Raji (cell line): ENCODE measurements around the gene DLG4.

Experiments
- POLR2A ChIP-seq: IDR thresholded peaks from 2 replicates; pipeline ENCODE4 v1.6.1; 2011; ENCODE audit warnings: low read depth, low read length, control low read depth; ENCODE audit not compliant: insufficient read depth

Gene DLG4

DNA sequence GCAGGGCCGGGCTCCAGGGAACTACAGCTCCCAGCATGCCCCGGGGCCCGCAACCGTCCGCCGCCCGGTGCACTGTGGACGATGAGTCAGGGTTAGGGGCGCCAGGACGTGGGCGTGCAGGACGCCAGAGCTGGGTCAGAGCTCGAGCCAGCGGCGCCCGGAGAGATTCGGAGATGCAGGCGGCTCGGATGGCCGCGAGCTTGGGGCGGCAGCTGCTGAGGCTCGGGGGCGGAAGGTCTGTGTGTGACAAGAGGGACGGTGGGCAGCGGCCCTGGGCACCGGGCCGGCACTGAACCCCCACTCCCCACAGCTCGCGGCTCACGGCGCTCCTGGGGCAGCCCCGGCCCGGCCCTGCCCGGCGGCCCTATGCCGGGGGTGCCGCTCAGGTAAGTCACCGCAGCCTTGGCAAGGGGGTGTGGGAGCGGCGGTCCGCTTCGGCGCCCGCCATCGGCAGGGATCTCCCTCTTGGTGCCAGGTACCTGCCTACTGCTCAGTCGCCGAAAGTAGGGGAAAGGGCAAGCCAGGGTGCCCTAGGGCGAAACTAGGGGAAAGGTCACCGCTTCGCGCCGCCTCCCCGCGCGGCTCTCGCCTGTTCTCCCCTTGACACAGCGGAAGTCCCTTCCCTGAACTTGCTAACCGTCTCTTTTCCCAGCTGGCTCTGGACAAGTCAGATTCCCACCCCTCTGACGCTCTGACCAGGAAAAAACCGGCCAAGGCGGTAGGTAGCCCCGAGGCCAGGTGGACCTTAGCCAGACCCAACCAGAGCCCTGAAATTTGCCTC is at the start of gene DLG4, which contains the start of gene ACADVL:
DLG4 (minus strand) TSS at position 25 of the 781 bp plus-strand sequence.
ACADVL (plus strand) TSS at position 127 of the 781 bp plus-strand sequence; CDS start at position 174, 47 bp downstream.
- TF ChIP-seq POLR2A = peak; percentile 91

DNA sequence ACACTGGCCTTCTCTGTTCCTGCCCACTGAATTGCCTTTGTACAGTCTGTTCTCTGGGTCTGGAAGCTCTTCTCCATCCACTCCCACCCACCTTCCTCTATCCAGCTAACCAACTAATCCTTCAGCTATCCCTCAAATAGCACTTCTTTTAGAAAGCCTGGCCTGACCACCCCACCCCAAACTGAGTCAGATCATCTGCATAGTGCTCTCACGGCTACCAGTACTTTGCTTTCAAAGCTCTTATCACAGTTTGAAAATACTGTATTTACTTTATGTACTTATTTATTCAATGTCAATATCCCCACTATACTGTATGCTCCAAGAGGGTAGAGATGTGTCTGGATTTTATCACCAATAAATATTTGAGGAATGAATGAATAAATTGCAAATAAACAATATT is 47.1 kb upstream of the DLG4 start:
- no peak for TF ChIP-seq POLR2A

GRCh38 chr17:7263801-7264078 is 44.1 kb upstream of the DLG4 start:
- TF ChIP-seq POLR2A = no peak

GRCh38 chr17:7262935-7263800 is 43.5 kb upstream of the DLG4 start:
- no peak for TF ChIP-seq POLR2A

DNA sequence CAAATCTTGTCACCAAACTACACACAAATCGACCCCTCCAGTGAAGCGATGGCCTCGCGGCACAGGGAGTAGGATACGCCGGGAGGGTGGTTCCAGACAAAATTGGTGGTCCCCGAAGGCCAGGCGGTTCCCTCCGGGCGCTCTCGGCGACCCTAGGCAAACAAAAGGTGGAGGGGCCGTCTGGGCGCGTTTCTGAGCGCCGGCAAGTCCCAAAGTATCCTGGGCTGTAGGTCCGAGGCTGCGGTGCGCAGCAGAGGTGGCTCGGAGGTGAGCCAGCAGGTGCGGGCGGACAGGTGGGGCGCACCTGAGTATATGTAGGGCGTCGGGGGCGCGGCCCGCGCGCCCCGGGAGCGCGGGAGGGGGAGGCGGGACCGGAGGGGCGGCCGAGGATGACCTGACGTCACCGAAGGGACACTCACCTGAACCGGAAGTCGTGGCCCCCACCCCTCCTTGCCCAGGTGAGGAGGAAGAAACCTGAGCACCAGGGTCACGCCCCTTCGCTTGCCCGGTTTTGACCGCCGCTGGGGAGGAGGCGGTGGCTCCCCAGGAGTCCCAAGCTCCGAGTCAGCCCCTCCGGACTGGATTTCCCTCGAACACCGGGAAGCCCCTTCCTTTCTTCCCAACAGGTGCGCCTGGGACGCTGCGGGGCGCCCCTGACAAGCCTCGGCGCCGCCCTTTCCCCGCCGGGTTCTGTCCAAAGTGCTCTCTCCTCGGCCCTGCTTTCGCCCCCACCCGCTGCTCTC is 42.7 kb upstream of the DLG4 start, which contains the start of gene CLDN7:
CLDN7 (minus strand) TSS at position 287 of the 743 bp plus-strand sequence. CDS start 435 bp downstream, outside the sequence.
- no peak for TF ChIP-seq POLR2A

DNA sequence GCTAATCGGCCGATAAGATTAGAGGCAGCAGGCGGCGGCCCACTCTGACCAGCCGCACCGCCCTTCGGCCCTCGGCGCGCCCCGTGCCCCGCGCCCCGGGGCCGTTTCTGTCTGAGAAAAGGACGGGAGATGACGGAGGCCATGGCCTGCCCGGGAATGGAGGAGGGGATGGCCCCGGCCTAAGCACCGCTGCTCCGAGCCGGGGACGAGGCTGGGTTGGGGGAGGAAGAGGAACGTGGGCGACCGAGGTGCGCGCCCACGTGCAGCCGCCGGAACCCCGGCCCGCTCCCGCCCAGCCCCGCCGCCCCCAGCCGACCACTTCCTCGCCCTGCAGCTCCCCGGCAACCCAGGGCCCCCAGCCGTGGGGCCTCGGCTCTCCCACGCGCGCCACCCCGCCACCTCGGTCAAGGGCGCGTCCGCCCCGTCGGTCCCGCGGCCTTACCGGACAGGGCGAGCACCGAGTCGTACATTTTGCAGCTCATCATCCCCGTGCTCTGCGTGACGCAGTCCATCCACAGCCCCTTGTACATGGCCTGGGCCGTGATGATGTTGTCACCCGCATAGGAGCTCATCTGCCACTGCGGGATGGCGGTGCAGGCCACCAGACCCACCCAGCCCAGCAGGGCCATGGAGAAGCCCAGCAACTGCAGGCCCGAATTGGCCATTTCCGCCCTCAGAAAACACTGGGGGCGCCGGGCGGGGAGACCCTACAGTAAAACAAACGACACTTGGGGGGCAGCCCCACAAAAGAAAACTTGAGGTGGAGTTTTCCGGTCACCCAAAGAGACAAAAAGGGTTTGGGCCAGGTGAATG is 41.9 kb upstream of the DLG4 start:
- TF ChIP-seq POLR2A = no peak

- TF ChIP-seq POLR2A = no peak
These were observed 41.2 kb upstream of the DLG4 start for GRCh38 chr17:7260651-7261378.

DNA sequence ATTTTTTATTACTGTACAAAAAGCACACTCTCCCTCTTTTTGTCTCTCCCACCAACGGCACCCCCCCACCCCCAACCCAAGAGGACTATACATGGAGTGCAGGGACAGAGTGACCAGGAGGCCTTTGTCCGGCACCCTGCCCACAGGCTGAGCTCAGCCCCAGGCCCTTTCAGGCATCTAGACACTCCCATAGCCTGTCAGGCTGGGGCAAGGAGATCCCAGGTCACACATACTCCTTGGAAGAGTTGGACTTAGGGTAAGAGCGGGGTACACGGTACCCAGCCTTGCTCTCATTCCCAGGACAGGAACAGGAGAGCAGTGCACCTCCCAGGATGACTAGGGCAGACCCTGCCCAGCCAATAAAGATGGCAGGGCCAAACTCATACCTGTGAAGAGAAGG is 40.5 kb upstream of the DLG4 start:
- no peak for TF ChIP-seq POLR2A

DNA sequence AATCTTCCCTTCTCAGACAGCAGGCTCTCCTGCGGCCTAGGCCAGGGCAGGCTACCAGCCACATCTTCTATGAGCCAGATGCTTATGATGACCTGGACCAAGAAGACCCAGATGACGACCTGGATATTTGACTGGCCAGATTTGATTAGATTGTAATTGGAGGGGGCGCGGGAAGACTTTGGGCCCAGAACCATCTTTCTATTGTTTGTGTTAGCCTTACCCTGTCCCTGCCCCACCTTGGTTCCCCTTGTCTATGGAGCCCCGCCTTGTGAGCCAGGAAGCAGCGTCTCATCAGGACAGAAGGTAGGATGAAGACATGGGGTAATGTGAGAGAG is 39.9 kb upstream of the DLG4 start:
- no peak for TF ChIP-seq POLR2A

DNA sequence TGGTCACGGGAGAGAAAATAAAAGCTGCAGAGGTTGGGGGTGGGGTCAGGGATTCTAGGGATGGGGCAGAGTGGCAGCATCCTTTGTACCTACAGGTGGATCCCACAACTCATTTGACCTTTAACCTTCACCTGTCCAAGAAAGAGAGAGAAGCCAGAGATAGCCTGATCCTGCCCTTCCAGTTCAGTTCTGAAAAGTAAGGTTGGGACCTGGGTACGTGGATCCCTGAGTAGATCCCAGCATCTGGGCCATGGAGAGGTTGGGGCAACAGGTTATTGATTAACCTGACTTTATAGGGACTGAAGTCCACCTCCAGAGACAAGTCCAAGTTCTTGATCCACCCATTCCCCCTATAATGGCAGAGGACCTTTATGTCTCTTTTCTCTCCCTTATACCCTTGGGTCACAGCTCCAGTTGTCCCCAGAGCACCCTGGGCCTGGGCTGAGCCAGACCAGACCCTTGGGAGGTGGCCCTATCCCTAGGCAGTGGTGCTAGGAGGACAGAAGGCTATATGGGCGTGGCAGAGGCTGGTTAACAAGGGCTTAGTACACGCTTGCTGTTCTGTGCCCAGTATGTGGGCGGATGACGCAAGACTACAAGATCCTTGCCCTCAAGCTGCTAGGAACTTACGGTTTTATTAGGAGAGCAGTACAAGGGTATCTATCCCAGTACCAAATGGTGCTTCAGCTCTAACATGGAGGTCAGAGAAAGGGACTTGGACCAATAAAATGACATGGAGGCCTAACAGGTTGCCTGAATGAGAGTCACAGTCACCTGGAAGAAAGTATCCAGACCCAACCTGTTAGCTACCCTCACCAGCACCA is 39.3 kb upstream of the DLG4 start:
- TF ChIP-seq POLR2A = no peak

DNA sequence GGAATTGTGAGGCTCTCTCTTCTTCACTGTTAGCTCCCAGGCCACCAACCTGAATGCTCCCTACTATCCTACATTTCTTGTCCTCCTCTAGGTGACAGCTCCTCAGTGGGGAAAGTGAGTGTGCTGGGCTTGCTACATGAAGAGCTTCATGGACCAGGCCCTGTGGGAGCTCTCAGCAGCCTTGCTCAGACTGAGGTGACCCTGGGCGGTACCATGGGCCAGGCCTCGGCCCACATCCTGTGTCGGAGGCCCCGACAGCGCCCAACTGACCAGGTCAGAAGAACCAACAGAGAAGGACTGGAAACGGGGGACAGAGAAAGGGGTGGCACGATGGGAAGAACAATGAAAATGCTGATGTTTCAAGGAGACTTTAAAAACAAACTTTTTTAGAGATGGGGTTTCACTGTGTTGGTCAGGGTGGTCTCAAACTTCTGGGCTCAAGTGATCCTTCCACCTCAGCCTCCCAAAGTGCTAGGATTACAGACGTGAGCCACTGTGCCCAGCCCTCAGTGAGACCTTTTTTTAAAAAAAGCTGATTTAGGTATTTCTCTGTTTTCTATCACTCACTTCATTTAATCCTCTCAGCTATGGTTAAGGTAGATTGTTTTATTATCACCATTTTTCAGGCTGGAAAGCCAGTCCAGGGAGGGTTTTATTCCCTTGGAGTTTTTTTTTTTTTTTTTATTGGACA is 37.3 kb upstream of the DLG4 start:
- TF ChIP-seq POLR2A = no peak

DNA sequence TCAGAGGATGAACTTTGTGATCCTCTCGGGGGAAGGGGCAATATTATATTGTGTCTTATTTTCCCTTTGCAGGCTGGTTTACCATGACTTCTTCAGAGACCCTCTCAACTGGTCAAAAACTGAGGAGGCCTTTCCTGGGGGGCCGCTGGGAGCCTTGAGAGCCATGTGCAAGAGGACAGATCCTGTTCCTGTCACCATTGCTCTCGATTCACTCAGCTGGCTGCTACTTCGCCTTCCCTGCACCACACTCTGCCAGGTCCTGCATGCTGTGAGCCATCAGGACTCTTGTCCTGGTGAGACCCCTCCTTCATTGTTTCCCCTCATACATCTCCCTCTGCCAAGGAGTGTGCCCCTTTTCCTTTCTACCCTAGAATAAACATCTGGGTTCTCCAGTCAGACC is 34.9 kb upstream of the DLG4 start:
- TF ChIP-seq POLR2A = no peak

GRCh38 chr17:7253082-7253481 is 33.4 kb upstream of the DLG4 start:
- no peak for TF ChIP-seq POLR2A
